Nephron (organoid): ENCODE measurements around the gene CETN3.

Experiments used
- H3K27ac Mint-ChIP-seq, 3 experiments: 2 replicates each; pipeline ENCODE4 v1.8.0; 2020; ENCODE audit warnings: mixed read lengths in 3 of 3, mild to moderate bottlenecking in 2 of 3, moderate library complexity in 1 of 3
- H3K27me3 Mint-ChIP-seq: 2 replicates; pipeline ENCODE4 v1.8.0; 2021; ENCODE audit warnings: low read depth, mild to moderate bottlenecking, moderate library complexity, mixed read lengths
- H3K36me3 Mint-ChIP-seq: 2 replicates; pipeline ENCODE4 v1.8.0; 2020; ENCODE audit warnings: low read depth, mixed read lengths
- H3K4me1 Mint-ChIP-seq: 2 replicates; pipeline ENCODE4 v1.8.0; 2020; ENCODE audit warnings: mixed read lengths
- H3K4me3 Mint-ChIP-seq, 3 experiments: 2 replicates each; pipeline ENCODE4 v1.8.0; 2020; ENCODE audit warnings: mild to moderate bottlenecking in 3 of 3, mixed read lengths in 3 of 3, moderate library complexity in 2 of 3
- H3K9me3 Mint-ChIP-seq: 2 replicates; pipeline ENCODE4 v1.8.0; 2020; ENCODE audit warnings: mixed read lengths
- TF ChIP-seq, protein P1 (sequence below), 3 experiments: fragments of 200-600 bp; sonication (generic); IDR thresholded peaks; one replicate each; pipeline ENCODE4 v1.5.0; 2021; ENCODE audit warnings: antibody characterized with exemption in 3 of 3; ENCODE audit not compliant: unreplicated experiment in 3 of 3

CETN3 gene

GRCh38 chr5:90434116-90434714, 24.7 kb upstream of the CETN3 start:
- TF ChIP-seq, protein P1, sequence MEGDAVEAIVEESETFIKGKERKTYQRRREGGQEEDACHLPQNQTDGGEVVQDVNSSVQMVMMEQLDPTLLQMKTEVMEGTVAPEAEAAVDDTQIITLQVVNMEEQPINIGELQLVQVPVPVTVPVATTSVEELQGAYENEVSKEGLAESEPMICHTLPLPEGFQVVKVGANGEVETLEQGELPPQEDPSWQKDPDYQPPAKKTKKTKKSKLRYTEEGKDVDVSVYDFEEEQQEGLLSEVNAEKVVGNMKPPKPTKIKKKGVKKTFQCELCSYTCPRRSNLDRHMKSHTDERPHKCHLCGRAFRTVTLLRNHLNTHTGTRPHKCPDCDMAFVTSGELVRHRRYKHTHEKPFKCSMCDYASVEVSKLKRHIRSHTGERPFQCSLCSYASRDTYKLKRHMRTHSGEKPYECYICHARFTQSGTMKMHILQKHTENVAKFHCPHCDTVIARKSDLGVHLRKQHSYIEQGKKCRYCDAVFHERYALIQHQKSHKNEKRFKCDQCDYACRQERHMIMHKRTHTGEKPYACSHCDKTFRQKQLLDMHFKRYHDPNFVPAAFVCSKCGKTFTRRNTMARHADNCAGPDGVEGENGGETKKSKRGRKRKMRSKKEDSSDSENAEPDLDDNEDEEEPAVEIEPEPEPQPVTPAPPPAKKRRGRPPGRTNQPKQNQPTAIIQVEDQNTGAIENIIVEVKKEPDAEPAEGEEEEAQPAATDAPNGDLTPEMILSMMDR (IDR thresholded peaks at IDR 0.05; ENCODE audit: unreplicated experiment in 3 of 3), result peak; percentile 58 to 63 (median 59)
- Mint-ChIP-seq H3K27ac (no peak overlapping the region), H3K4me3 (no peak overlapping the region), H3K4me1 (no peaks in the 10 kb centered on the region), H3K9me3 (no peaks in the 10 kb centered on the region), H3K27me3 (peaks cover 7% of the 10 kb centered on the region), H3K36me3 (no peaks in the 10 kb centered on the region)

- H3K4me3 Mint-ChIP-seq, result no peak overlapping the region
- H3K4me1 Mint-ChIP-seq, result no peaks in the 10 kb centered on the region
- H3K9me3 Mint-ChIP-seq, result no peaks in the 10 kb centered on the region
- H3K27me3 Mint-ChIP-seq, result no peaks in the 10 kb centered on the region
- H3K36me3 Mint-ChIP-seq, result no peaks in the 10 kb centered on the region
- no peak overlapping the region for H3K27ac Mint-ChIP-seq
- TF ChIP-seq, protein P1 (IDR thresholded peaks at IDR 0.05; ENCODE audit: unreplicated experiment in 3 of 3), result no peak
Measured at GRCh38 chr5:90424245-90424644, 14.7 kb upstream of the CETN3 start.

- TF ChIP-seq, protein P1 (IDR thresholded peaks at IDR 0.05; ENCODE audit: unreplicated experiment in 3 of 3), result no peak
- Mint-ChIP-seq H3K4me3 (no peak overlapping the region), H3K9me3 (no peaks in the 10 kb centered on the region), H3K27ac (no peak overlapping the region), H3K36me3 (no peaks in the 10 kb centered on the region), H3K4me1 (no peaks in the 10 kb centered on the region), H3K27me3 (no peaks in the 10 kb centered on the region)
Measured at GRCh38 chr5:90421136-90421535, 11.6 kb upstream of the CETN3 start.

DNA sequence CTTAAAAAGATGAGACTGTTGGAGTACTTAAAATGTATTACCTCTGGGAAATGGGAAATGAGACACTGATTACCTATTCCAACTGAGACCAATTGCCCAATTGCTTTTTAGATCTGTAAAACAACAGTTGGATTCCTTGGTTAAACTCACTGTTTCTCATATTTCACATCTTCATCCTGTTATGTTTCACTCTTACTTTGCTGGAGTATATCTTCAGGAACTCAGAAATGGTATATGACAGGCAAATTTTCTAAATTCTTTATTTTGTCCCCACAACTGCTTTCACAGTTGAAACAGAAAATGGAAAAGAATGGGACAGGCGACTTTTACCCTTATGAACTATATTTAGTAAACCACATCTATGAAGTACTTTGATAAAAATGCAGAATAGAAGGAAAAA, 8.7 kb upstream of the CETN3 start:
- TF ChIP-seq, protein P1 (IDR thresholded peaks at IDR 0.05; ENCODE audit: unreplicated experiment in 3 of 3), result no peak
- H3K9me3 Mint-ChIP-seq, result no peaks in the 10 kb centered on the region
- no peak overlapping the region for H3K27ac Mint-ChIP-seq
- H3K27me3 Mint-ChIP-seq, result no peaks in the 10 kb centered on the region
- no peaks in the 10 kb centered on the region for H3K36me3 Mint-ChIP-seq
- no peaks in the 10 kb centered on the region for H3K4me1 Mint-ChIP-seq
- no peak overlapping the region for H3K4me3 Mint-ChIP-seq

DNA sequence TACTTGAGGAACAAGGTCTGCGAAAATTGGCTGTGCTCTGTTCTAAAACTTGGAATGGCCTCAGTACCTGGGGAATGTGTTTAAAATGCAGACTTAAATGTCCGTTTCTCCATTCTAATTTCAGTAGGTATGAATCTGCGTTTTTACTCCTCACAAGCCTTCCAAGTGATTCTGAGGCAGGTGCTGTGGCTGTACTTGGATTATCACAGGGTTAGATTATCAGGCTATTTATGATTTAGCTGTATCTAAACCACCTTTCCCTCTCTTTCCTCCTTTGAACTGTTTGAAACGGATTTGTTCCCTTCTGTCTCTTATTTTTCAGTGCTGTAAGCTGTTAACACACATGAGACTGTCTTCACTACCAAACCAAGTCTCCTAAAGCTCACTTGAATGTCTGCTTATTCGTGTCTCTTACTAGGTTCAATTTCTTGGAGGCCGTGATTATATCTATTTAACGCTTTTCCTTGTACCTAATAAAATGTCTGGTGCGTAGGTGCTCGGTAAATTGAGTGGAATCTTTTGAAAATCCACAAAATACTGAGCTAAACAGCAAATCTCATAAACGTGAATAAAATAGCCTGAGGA, 714 bp upstream of the CETN3 start:
- no peak overlapping the region for H3K4me3 Mint-ChIP-seq
- TF ChIP-seq, protein P1 (IDR thresholded peaks at IDR 0.05; ENCODE audit: unreplicated experiment in 3 of 3), result no peak
- no peak overlapping the region for H3K27ac Mint-ChIP-seq

More for the DNA sequence above, 714 bp upstream of the CETN3 start:
- Mint-ChIP-seq H3K9me3 (no peaks in the 10 kb centered on the region), H3K4me1 (peaks cover 12% of the 10 kb centered on the region), H3K36me3 (peaks cover 1% of the 10 kb centered on the region), H3K27me3 (no peaks in the 10 kb centered on the region)
